ENCODE measurements around the gene SCP2. TPM values are rescaled to one million over a fixed set of nuclear protein-coding genes. Genes with fewer than 3 reads are reported as not detected.

Gene SCP2
- total RNA-seq, 3 donors from 2014 or later: 97.3 to 144 (median 139) TPM

GRCh38 chr1:53025034-53025768, 98.1 kb downstream of the SCP2 start:
- TF ChIP-seq POLR2AphosphoS5 (IDR thresholded peaks at IDR 0.05): peak in 1 of 3 donors; percentile 75
- TF ChIP-seq, protein P1, sequence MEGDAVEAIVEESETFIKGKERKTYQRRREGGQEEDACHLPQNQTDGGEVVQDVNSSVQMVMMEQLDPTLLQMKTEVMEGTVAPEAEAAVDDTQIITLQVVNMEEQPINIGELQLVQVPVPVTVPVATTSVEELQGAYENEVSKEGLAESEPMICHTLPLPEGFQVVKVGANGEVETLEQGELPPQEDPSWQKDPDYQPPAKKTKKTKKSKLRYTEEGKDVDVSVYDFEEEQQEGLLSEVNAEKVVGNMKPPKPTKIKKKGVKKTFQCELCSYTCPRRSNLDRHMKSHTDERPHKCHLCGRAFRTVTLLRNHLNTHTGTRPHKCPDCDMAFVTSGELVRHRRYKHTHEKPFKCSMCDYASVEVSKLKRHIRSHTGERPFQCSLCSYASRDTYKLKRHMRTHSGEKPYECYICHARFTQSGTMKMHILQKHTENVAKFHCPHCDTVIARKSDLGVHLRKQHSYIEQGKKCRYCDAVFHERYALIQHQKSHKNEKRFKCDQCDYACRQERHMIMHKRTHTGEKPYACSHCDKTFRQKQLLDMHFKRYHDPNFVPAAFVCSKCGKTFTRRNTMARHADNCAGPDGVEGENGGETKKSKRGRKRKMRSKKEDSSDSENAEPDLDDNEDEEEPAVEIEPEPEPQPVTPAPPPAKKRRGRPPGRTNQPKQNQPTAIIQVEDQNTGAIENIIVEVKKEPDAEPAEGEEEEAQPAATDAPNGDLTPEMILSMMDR (IDR thresholded peaks at IDR 0.05): no peak
- no peaks in the 10 kb centered on the region for H3K27me3 ChIP-seq
- peak overlapping the region; percentile 45 to 81 for H3K27ac ChIP-seq
- no peak overlapping the region for H3K4me3 ChIP-seq
- H3K36me3 ChIP-seq: no peaks in the 10 kb centered on the region
- no peak for DNase-seq (ENCODE audit: low spot score in 2 of 2)
- no peaks in the 10 kb centered on the region for H3K4me1 ChIP-seq
- intact Hi-C loops (cut with DNase I; ENCODE audit: low total_unique reads): no loop called here
- H3K9me3 ChIP-seq: no peaks in the 10 kb centered on the region

GRCh38 chr1:53025769-53026112, 98.7 kb downstream of the SCP2 start:
- intact Hi-C loops (cut with DNase I; ENCODE audit: low total_unique reads): no loop called here
- Histone ChIP-seq H3K36me3 (no peaks in the 10 kb centered on the region), H3K9me3 (no peaks in the 10 kb centered on the region), H3K27me3 (no peaks in the 10 kb centered on the region), H3K27ac (peak overlapping the region; percentile 45 to 81), H3K4me1 (no peaks in the 10 kb centered on the region), H3K4me3 (no peak overlapping the region)
- TF ChIP-seq, protein P1 (IDR thresholded peaks at IDR 0.05): no peak
- TF ChIP-seq POLR2A (IDR thresholded peaks at IDR 0.05) (no peak), POLR2AphosphoS5 (IDR thresholded peaks at IDR 0.05) (no peak)
- no peak for DNase-seq (ENCODE audit: low spot score in 2 of 2)

- no peak overlapping the region for H3K27ac ChIP-seq
- TF ChIP-seq POLR2AphosphoS5 (IDR thresholded peaks at IDR 0.05): no peak
- TF ChIP-seq, protein P1 (IDR thresholded peaks at IDR 0.05): no peak
- no peak for TF ChIP-seq POLR2A (IDR thresholded peaks at IDR 0.05)
- intact Hi-C loops (cut with DNase I; ENCODE audit: low total_unique reads): no loop called here
- H3K4me3 ChIP-seq: no peak overlapping the region
- no peaks in the 10 kb centered on the region for H3K27me3 ChIP-seq
- DNase-seq (ENCODE audit: low spot score in 2 of 2): no peak
- no peaks in the 10 kb centered on the region for H3K9me3 ChIP-seq
- H3K4me1 ChIP-seq: no peaks in the 10 kb centered on the region
- no peaks in the 10 kb centered on the region for H3K36me3 ChIP-seq
Observed at GRCh38 chr1:53026254-53026653, 99.2 kb downstream of the SCP2 start.

- no peaks in the 10 kb centered on the region for H3K27me3 ChIP-seq
- no peaks in the 10 kb centered on the region for H3K36me3 ChIP-seq
- DNase-seq (ENCODE audit: low spot score in 2 of 2): no peak
- H3K4me1 ChIP-seq: no peaks in the 10 kb centered on the region
- intact Hi-C loops (cut with DNase I; ENCODE audit: low total_unique reads): no loop called here
- H3K9me3 ChIP-seq: no peaks in the 10 kb centered on the region
- H3K4me3 ChIP-seq: no peak overlapping the region
- TF ChIP-seq, protein P1 (IDR thresholded peaks at IDR 0.05): no peak
- TF ChIP-seq POLR2A (IDR thresholded peaks at IDR 0.05): no peak
- TF ChIP-seq POLR2AphosphoS5 (IDR thresholded peaks at IDR 0.05): no peak
- H3K27ac ChIP-seq: no peak overlapping the region
Observed at GRCh38 chr1:53031732-53032131, 104.7 kb downstream of the SCP2 start.

DNA sequence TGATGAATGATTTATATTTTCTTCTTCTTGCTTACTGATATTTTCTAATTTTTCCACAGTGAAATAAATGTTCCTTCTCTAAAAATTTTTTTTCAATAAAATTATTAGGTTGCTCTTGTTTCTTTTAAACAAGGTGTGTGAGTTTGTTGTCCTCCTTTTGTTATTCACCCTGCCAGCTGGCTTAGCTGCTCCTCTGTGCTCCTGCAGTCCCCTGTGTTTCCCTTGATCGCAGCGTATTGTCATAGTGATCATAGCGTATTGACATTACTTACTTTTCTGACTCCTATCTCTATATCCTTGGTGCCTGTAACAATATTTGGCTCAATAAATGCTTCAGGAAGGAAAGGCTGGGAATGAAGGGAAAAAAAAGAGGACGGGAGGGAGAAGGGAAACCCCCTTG, 110.1 kb downstream of the SCP2 start:
- Histone ChIP-seq H3K36me3 (no peaks in the 10 kb centered on the region), H3K27ac (no peak overlapping the region), H3K27me3 (no peaks in the 10 kb centered on the region), H3K9me3 (no peaks in the 10 kb centered on the region), H3K4me1 (no peaks in the 10 kb centered on the region), H3K4me3 (no peak overlapping the region)
- intact Hi-C loops (cut with DNase I; ENCODE audit: low total_unique reads): no loop called here
- TF ChIP-seq POLR2A (IDR thresholded peaks at IDR 0.05) (no peak), POLR2AphosphoS5 (IDR thresholded peaks at IDR 0.05) (no peak)
- TF ChIP-seq, protein P1 (IDR thresholded peaks at IDR 0.05): no peak
- DNase-seq (ENCODE audit: low spot score in 2 of 2): no peak
